Fibroblast of skin of left biceps (primary cell): ENCODE data around the gene LEPR.
"Not testable (repeated sequence)": the region's sequence is repeated elsewhere in the genome, so short reads cannot be mapped to it uniquely, and the experiment has no call there.

Source experiments
- DNase-seq, 2 experiments: peaks; one replicate each; pipeline ENCODE4 v3.0.0-alpha.2; 2013; ENCODE audit warnings: low read depth in 2 of 2

The LEPR gene

GRCh38 chr1:65420590-65421350 lies at the start of gene LEPR, which contains the start of gene LEPROT:
LEPR (plus strand) TSS chr1:65420668; CDS start chr1:65565566, 144,898 bp downstream.
LEPROT (plus strand) TSS chr1:65420668; CDS start chr1:65420725, 57 bp downstream.
- no peak for DNase-seq

DNA sequence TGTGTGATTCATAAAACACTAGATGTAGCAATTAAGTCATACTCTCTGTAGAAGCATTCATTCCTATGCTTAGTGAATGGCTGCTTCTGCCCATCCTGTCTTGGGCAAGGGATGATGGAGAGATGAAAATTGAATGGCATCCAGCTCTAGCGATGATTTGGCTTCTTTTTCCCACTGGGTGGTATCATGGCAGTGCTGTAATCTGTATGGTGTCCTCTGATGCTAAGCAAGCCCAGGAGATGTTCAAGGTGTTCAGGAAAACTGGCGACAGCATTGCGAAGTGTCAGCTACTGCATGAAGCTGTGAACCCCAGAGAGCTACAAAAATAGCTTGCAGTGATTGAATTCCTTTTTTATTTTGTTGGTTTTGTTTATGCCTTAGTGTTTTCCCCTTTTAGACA lies 48.9 kb upstream of the LEPR start:
- no peak for DNase-seq

- no peak for DNase-seq
Measured at GRCh38 chr1:65372557-65372956, 47.9 kb upstream of the LEPR start.

- no peak for DNase-seq
Measured at GRCh38 chr1:65377496-65378246, 42.8 kb upstream of the LEPR start.

- DNase-seq, result no peak
Measured at GRCh38 chr1:65378247-65378946, 42.1 kb upstream of the LEPR start.

GRCh38 chr1:65384426-65384825 lies 36.0 kb upstream of the LEPR start:
- not testable (repeated sequence) for DNase-seq

GRCh38 chr1:65386439-65386838 lies 34.0 kb upstream of the LEPR start:
- no peak for DNase-seq

DNA sequence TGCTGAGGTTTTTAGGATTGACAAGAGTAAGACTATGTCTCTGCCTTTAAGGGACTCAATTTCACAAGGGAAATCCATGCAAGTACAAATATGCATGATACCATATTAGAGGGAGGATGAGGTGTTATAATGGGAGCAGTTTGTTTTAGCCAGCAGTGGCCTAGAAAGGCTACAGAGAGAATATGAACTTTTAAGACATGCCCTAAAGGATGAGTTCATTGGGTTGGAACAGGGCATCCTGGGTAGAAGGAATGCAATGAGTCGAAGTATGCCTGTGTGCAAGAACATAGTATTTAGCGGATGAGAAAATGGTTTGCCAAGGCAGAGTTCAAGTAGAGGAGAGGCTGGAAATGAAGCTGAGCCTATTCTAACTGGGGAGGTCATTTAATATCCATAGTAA lies 32.6 kb upstream of the LEPR start:
- DNase-seq, result no peak

GRCh38 chr1:65388908-65389695 lies 31.4 kb upstream of the LEPR start:
- DNase-seq, result no peak

- no peak for DNase-seq
Measured at GRCh38 chr1:65392497-65392896, 28.0 kb upstream of the LEPR start.

DNA sequence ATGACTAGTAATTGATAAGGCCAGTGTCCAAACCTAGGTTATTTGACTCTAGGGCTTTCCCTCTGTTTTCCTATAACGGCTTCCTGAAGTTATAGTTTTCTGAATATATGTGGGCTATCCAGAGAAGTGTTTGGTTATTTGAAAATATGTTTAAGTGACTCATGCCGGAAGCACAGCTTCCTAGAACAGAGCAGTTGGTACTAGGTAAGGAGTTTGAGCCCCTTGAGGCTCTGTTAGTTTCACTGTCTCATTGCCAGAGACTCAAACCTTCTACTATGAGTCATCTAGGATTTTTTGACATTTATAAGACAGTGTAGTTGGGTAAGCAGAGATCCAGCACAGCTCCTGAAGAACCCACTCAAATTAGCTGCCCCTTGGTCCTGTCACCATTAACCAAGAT lies 27.1 kb upstream of the LEPR start:
- DNase-seq, result no peak

- no peak for DNase-seq
Measured at GRCh38 chr1:65393928-65394327, 26.5 kb upstream of the LEPR start.

GRCh38 chr1:65395887-65396612 lies 24.4 kb upstream of the LEPR start:
- no peak for DNase-seq

GRCh38 chr1:65398083-65398482 lies 22.4 kb upstream of the LEPR start:
- DNase-seq, result no peak

- DNase-seq, result no peak
Measured at GRCh38 chr1:65399003-65399402, 21.5 kb upstream of the LEPR start.

- no peak for DNase-seq
Measured at GRCh38 chr1:65401612-65402011, 18.9 kb upstream of the LEPR start.

DNA sequence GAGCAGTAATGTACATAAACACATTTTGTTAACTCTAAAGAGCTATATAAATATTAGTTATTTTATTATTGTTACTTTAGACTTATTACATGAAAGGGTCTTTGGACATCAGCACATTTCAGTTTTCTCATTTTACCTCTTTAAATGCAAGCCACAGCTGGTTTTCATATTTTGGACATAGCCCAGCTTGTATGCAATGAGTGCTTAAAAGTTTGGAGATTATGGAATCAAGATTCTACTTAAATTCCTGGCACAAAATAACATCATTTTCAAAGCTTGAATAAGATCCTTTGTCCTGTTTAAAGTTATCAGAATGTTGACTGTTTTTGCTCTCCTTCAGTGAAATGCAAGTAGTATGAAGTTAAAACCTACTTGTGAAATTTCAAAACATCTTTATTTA lies 15.5 kb upstream of the LEPR start:
- no peak for DNase-seq

DNA sequence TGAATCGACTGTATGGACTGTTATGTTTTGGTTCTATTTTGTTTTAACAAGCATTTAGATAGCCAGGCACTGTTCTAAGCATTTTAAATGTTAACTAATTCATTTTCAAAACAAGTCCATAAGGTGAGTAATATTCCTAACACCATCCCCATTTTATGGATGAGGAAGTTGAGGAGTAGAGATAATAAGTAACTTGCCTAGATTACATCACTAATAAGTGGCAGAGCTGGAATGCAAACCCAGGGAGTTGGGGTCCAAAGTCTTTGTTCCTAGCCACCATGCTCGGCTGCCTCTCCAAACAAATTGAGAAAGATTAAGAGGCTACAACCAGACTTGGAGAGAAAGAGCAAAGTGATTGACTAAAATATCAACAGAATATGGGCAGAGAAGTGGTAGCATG lies 12.6 kb upstream of the LEPR start:
- no peak for DNase-seq

DNA sequence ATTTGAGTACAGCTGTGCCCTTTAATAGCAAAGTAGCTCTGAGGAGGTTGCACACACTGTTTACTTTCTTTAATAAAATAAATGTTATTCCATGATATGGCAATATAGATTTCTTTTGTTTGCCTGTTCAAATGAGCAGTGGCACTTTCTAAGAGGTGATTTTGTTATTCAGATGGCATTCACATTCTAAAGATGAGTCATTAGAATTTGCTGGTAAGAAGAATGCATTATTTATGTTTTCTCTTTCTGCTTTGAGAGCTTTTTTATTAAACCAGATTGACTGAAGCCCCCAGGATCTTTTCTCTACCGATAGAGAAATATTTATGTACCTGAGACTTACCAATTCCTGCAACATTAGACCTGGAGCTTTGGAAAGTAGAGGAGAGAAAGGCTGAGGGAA lies 11.2 kb upstream of the LEPR start:
- no peak for DNase-seq

DNA sequence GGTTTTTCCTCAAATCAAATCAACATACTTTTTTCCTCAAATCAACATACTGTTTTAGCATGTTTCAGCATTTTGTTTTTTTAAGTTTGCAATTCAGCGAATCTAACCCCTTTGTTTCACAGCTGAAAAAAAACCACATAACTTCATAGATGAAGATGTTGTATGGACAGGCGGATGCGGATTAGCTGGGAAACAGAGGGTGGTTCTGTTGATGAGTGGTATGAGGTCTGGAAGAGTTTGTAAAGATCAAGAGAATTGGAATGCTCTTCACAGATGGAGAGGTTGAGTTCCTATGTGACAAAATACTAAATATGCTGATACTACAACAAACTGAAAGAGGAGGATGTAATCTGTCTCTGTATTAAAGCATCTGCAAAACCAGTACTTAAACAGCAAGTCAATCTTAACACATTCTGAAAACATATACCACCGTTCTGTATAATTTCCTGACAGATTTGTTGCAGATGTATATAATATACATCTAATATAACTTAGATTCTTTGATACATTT lies 10.6 kb upstream of the LEPR start:
- no peak for DNase-seq
